SU-DHL-6 (cell line): ENCODE measurements around the gene MGAM2.

Experiments used
- H2AFZ ChIP-seq: fragments of 200-600 bp; sonication (generic); 2 replicates; pipeline ENCODE4 v1.6.1; 2014; ENCODE audit warnings: low read depth, mild to moderate bottlenecking, moderate library complexity, mixed read lengths, antibody characterized with exemption, low read length; ENCODE audit not compliant: severe bottlenecking
- H3F3A ChIP-seq: fragments of 200-600 bp; shearing (Covaris generic); 2 replicates; pipeline ENCODE4 v1.6.0; 2016; ENCODE audit warnings: antibody characterized with exemption, mild to moderate bottlenecking; ENCODE audit not compliant: insufficient read depth
- H3K27ac ChIP-seq: fragments of 200-600 bp; sonication (generic); 2 replicates; pipeline ENCODE4 v1.5.1; 2016; ENCODE audit warnings: low read depth, mild to moderate bottlenecking, low read length, moderate library complexity, mixed read lengths
- H3K27me3 ChIP-seq: fragments of 200-600 bp; sonication (generic), shearing (Covaris generic); 2 replicates; pipeline ENCODE4 v1.6.0; 2014; ENCODE audit warnings: mild to moderate bottlenecking, low read length
- H3K36me3 ChIP-seq: fragments of 200-600 bp; sonication (generic); 2 replicates; pipeline ENCODE4 v1.6.1; 2014; ENCODE audit warnings: mild to moderate bottlenecking, low read length, mixed read lengths
- H3K4me2 ChIP-seq: fragments of 300-600, 200-600 bp; shearing (Covaris generic), sonication (generic); 2 replicates; pipeline ENCODE4 v1.6.0; 2014; ENCODE audit warnings: low read length, low read depth, mild to moderate bottlenecking; ENCODE audit not compliant: poor library complexity, severe bottlenecking
- H3K4me3 ChIP-seq: fragments of 200-600 bp; sonication (generic); 2 replicates; pipeline ENCODE4 v1.5.1; 2014; ENCODE audit warnings: antibody characterized with exemption, low read length, mild to moderate bottlenecking, mixed read lengths; ENCODE audit not compliant: insufficient read depth, poor library complexity, severe bottlenecking
- H3K79me2 ChIP-seq: fragments of 200-600 bp; sonication (generic); 2 replicates; pipeline ENCODE4 v1.6.1; 2014; ENCODE audit warnings: mild to moderate bottlenecking, low read length, moderate library complexity; ENCODE audit not compliant: insufficient read depth
- H3K9ac ChIP-seq: fragments of 200-600 bp; sonication (generic); 2 replicates; pipeline ENCODE4 v1.7.0; 2014; ENCODE audit warnings: mild to moderate bottlenecking, low read length
- H3K9me2 ChIP-seq: fragments of 200-600 bp; sonication (generic); replicated peaks from 2 replicates; pipeline ENCODE4 v1.6.1; 2014; ENCODE audit warnings: low read length; ENCODE audit not compliant: insufficient read depth
- H3K9me3 ChIP-seq: fragments of 200-600 bp; sonication (generic); 2 replicates; pipeline ENCODE4 v1.6.1; 2014; ENCODE audit warnings: low read length, mixed read lengths; ENCODE audit not compliant: insufficient read depth
- H4K20me1 ChIP-seq: fragments of 200-600 bp; sonication (generic); 2 replicates; pipeline ENCODE4 v1.6.1; 2014; ENCODE audit warnings: low read depth, mild to moderate bottlenecking, antibody characterized with exemption, low read length, moderate library complexity, mixed read lengths
- EZH2phosphoT487 ChIP-seq: fragments of 200-600 bp; sonication (generic), shearing (Covaris generic); conservative IDR thresholded peaks from 2 replicates; pipeline ENCODE4 v1.6.1; 2018; ENCODE audit warnings: mild to moderate bottlenecking, antibody characterized with exemption, low read length, moderate library complexity, mixed read lengths
- TF ChIP-seq, protein P1 (sequence below): fragments of 200-600 bp; sonication (generic); IDR thresholded peaks from one replicate; pipeline ENCODE4 v1.5.1; 2017; ENCODE audit warnings: antibody characterized with exemption, mild to moderate bottlenecking, low read length, moderate library complexity; ENCODE audit not compliant: insufficient read depth, poor library complexity, severe bottlenecking

The MGAM2 gene

DNA sequence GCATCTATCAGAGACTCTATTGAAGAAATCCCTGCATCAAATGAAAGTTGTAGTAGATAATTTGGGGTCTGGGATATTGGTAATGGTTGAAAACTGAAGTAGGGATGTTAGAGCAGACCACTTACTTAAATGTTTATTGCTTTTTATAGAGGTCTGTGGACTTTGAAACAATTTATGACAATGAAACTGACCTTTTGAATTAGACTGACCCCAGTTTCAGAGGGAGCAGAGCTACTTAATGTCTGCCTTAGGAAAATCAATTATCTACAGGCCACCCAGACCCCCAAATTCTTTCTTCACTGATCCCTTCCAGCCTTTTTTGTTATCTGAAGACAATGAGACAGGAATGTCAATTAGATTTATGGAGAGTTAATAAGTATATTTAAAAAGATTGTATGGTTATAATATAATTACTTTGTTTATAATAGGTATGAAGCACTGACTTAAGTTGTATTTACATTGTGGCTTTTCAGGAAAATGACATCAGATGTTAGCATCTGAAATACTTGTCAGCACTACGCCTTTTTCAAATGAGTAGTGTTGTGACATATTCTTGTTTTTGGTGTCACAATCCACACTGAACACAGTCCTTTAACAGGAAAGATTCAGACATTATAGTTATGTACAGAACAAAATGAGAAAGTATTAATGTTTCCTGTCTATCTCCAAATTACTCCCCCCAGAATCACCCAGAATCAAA is 13.9 kb downstream of the MGAM2 start:
- H3K27me3 ChIP-seq, result no peaks in the 10 kb centered on the region
- H3K9me3 ChIP-seq, result no peaks in the 10 kb centered on the region
- H3K36me3 ChIP-seq, result no peaks in the 10 kb centered on the region
- H3K4me2 ChIP-seq, result no peak overlapping the region
- no peak overlapping the region for H3K9ac ChIP-seq
- no peaks in the 10 kb centered on the region for H3F3A ChIP-seq
- TF ChIP-seq, protein P1, sequence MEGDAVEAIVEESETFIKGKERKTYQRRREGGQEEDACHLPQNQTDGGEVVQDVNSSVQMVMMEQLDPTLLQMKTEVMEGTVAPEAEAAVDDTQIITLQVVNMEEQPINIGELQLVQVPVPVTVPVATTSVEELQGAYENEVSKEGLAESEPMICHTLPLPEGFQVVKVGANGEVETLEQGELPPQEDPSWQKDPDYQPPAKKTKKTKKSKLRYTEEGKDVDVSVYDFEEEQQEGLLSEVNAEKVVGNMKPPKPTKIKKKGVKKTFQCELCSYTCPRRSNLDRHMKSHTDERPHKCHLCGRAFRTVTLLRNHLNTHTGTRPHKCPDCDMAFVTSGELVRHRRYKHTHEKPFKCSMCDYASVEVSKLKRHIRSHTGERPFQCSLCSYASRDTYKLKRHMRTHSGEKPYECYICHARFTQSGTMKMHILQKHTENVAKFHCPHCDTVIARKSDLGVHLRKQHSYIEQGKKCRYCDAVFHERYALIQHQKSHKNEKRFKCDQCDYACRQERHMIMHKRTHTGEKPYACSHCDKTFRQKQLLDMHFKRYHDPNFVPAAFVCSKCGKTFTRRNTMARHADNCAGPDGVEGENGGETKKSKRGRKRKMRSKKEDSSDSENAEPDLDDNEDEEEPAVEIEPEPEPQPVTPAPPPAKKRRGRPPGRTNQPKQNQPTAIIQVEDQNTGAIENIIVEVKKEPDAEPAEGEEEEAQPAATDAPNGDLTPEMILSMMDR, result no peak
- TF ChIP-seq EZH2phosphoT487, result no peak
- H3K4me3 ChIP-seq, result no peak overlapping the region
- no peaks in the 10 kb centered on the region for H3K79me2 ChIP-seq
- H3K27ac ChIP-seq, result no peak overlapping the region
- H2AFZ ChIP-seq, result no peak overlapping the region
- H4K20me1 ChIP-seq, result no peaks in the 10 kb centered on the region; the same call in 1 of the 2 replicates
- H3K9me2 ChIP-seq, result no peaks in the 10 kb centered on the region

DNA sequence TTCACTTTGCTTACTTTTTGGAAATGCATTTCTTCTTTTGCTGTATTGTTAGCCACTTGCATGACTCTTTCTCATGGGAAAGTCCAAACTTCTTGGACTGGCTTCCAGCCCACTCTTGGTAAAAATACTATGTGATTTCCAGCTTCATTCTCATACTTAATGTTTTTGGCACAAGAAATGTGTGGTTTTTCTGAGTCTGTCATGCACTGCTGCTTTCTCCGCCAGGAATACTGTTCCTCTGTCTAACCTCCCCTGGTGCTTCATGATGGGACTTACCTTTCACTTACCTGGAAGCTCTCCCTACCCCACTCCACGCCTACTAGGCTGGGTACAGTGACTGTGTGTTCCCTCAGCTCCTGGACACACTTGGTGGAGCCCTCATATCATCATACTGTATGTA is 18.7 kb downstream of the MGAM2 start:
- H3K27ac ChIP-seq, result no peak overlapping the region
- H3K27me3 ChIP-seq, result no peaks in the 10 kb centered on the region
- H3K4me2 ChIP-seq, result no peak overlapping the region
- no peaks in the 10 kb centered on the region for H3F3A ChIP-seq
- no peaks in the 10 kb centered on the region for H3K9me3 ChIP-seq
- H4K20me1 ChIP-seq, result no peaks in the 10 kb centered on the region
- H2AFZ ChIP-seq, result no peak overlapping the region
- H3K9me2 ChIP-seq, result no peaks in the 10 kb centered on the region
- no peaks in the 10 kb centered on the region for H3K36me3 ChIP-seq
- H3K9ac ChIP-seq, result no peak overlapping the region
- TF ChIP-seq EZH2phosphoT487, result no peak
- TF ChIP-seq, protein P1, result no peak
- no peak overlapping the region for H3K4me3 ChIP-seq
- H3K79me2 ChIP-seq, result no peaks in the 10 kb centered on the region

DNA sequence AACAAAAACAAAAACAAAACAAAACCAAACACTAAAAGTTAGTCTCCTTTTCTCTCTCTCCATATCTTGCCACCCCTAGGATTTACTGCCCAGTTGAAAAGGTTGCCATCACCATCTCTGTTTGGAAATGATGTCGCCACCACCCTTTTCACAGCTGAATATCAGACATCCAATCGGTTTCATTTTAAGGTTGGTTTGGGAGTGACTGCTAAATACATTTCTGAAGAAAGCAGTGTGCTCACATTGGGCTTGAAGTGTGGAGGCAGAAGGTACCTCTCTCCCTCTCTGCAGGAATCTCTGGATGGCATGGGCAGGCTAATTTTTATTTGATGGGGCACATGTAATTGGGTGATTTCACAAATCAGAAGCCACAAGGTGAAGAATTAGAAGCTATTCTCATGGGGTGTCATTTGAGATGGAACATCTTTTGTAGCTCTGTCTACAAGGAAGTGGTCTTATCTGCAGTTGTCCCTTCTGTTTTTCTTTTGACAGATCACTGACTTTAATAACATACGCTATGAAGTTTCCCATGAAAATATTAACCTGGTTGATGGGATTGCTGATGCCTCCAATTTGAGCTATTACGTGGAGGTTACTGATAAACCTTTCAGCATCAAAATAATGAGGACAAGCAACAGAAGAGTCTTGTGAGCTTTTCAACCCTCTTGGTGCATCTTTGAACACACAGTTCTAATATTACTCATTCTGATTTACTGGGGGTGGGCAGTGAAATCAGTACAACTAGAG is 20.1 kb downstream of the MGAM2 start:
- TF ChIP-seq EZH2phosphoT487, result no peak
- TF ChIP-seq, protein P1, result no peak
- H3K36me3 ChIP-seq, result no peaks in the 10 kb centered on the region
- H3K27me3 ChIP-seq, result no peaks in the 10 kb centered on the region
- H4K20me1 ChIP-seq, result no peaks in the 10 kb centered on the region
- H3K4me2 ChIP-seq, result no peak overlapping the region
- H3F3A ChIP-seq, result no peaks in the 10 kb centered on the region
- H3K79me2 ChIP-seq, result no peaks in the 10 kb centered on the region
- no peak overlapping the region for H2AFZ ChIP-seq
- H3K9me2 ChIP-seq, result no peaks in the 10 kb centered on the region
- H3K9ac ChIP-seq, result no peak overlapping the region
- H3K27ac ChIP-seq, result no peak overlapping the region
- no peaks in the 10 kb centered on the region for H3K9me3 ChIP-seq
- H3K4me3 ChIP-seq, result no peak overlapping the region
